Measurements from ENCODE around the gene ZDHHC17. TPM values are rescaled to one million over a fixed set of nuclear protein-coding genes. Genes with fewer than 3 reads are reported as not detected.

The ZDHHC17 gene
- total and polyA plus RNA-seq, 4 donors = 5.4 to 52.2 (median 35.1) TPM

DNA sequence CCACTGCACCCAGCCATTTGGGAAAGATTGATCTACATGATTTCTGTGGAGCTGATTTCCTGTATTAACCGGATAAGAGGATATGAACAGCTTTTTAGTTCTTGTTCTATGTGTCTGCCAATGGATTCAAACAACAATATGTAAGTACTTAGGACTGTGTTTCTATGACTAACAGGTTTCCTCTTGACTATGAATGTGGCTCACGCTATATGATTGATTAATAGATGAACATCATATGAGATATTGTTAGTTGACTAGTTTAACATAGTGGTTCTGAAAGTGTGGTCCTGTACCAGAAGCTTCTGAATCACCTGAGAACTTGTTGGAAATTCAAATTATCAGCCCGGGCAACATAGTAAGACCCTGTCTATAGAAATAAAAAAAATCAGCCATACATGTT, 127.7 kb downstream of the ZDHHC17 start:
- 93 to 98% methylated on average over 3 of the region's 3 CpGs for WGBS, 2 donors
- no peak for ATAC-seq (ENCODE audit: low FRiP score)
- H3K27me3 ChIP-seq (ENCODE audit: control insufficient read depth in 1 of 2, insufficient read depth in 2 of 2, low read length in 1 of 2) = no peaks in the 10 kb centered on the region
- intact Hi-C loops (cut with DNase I) = no loop called here
- DNase-seq = no peak
- no peaks in the 10 kb centered on the region for H3K36me3 ChIP-seq (ENCODE audit: control insufficient read depth in 1 of 2, insufficient read depth in 2 of 2, low read length in 1 of 2)
- no peak overlapping the region for H3K27ac ChIP-seq (ENCODE audit: low read depth in 1 of 2, low read length in 2 of 2)
- H3K9me3 ChIP-seq (ENCODE audit: control insufficient read depth, low read length) = no peaks in the 10 kb centered on the region
- no peak overlapping the region for H3K4me3 ChIP-seq (ENCODE audit: low read length in 2 of 2)
- no peaks in the 10 kb centered on the region for H3K4me1 ChIP-seq (ENCODE audit: control insufficient read depth in 1 of 2, insufficient read depth in 2 of 2, low read length in 2 of 2)

DNA sequence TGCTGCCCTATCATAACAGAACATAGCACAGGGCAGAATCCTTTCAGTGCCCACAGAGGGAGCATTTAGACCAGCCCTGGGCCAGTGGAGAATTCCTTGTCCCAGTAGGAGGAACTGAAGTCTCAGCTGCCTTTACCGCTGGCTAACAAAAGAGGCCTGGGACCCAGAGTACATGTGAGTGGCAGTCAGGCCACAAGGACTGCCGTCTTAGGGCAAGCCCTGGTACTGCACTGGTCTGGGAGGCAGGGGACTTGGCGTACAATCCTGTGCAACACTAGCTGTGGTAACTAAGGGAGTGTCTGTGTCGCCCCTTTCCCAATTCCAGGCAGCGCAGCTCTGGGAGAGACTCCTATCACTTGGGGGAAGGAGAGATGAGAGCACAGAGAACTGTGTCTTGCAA, 131.9 kb downstream of the ZDHHC17 start:
- Histone ChIP-seq H3K4me3 (ENCODE audit: low read length in 2 of 2) (no peak overlapping the region), H3K27ac (ENCODE audit: low read depth in 1 of 2, low read length in 2 of 2) (no peak overlapping the region), H3K36me3 (ENCODE audit: control insufficient read depth in 1 of 2, insufficient read depth in 2 of 2, low read length in 1 of 2) (no peaks in the 10 kb centered on the region), H3K27me3 (ENCODE audit: control insufficient read depth in 1 of 2, insufficient read depth in 2 of 2, low read length in 1 of 2) (no peaks in the 10 kb centered on the region), H3K9me3 (ENCODE audit: control insufficient read depth, low read length) (no peaks in the 10 kb centered on the region), H3K4me1 (ENCODE audit: control insufficient read depth in 1 of 2, insufficient read depth in 2 of 2, low read length in 2 of 2) (no peaks in the 10 kb centered on the region)
- WGBS, 2 donors = 96% methylated on average over 5 of the region's 5 CpGs
- ATAC-seq (ENCODE audit: low FRiP score) (peak; percentile 7), DNase-seq (no peak)
- intact Hi-C loops (cut with DNase I) = no loop called here

DNA sequence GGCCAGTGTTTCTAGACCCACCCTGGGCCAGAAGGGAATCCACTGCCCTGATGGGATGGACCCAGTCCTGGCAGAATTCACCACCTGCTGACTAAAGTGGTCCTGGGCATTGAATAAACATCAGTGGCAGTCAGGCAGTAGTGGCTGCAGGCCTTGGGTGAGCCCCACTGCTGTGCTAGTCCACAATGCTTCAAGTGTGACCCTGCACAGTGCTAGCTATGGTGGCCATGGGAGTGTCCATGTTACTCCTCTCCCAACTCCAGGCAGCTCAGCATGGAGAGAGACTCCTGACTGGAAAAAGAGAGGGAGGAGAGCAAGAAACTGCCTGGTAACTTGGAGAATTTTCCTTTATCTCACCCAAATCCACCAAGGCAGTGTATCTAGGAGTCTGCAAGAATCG, 132.4 kb downstream of the ZDHHC17 start:
- H3K4me3 ChIP-seq (ENCODE audit: low read length in 2 of 2) = no peak overlapping the region
- H3K36me3 ChIP-seq (ENCODE audit: control insufficient read depth in 1 of 2, insufficient read depth in 2 of 2, low read length in 1 of 2) = no peaks in the 10 kb centered on the region
- intact Hi-C loops (cut with DNase I) = no loop called here
- H3K9me3 ChIP-seq (ENCODE audit: control insufficient read depth, low read length) = no peaks in the 10 kb centered on the region
- no peaks in the 10 kb centered on the region for H3K27me3 ChIP-seq (ENCODE audit: control insufficient read depth in 1 of 2, insufficient read depth in 2 of 2, low read length in 1 of 2)
- H3K4me1 ChIP-seq (ENCODE audit: control insufficient read depth in 1 of 2, insufficient read depth in 2 of 2, low read length in 2 of 2) = no peaks in the 10 kb centered on the region
- 97% methylated on average over 1 of the region's 1 CpG for WGBS, 2 donors
- DNase-seq (no peak), ATAC-seq (ENCODE audit: low FRiP score) (no peak)
- H3K27ac ChIP-seq (ENCODE audit: low read depth in 1 of 2, low read length in 2 of 2) = no peak overlapping the region

DNA sequence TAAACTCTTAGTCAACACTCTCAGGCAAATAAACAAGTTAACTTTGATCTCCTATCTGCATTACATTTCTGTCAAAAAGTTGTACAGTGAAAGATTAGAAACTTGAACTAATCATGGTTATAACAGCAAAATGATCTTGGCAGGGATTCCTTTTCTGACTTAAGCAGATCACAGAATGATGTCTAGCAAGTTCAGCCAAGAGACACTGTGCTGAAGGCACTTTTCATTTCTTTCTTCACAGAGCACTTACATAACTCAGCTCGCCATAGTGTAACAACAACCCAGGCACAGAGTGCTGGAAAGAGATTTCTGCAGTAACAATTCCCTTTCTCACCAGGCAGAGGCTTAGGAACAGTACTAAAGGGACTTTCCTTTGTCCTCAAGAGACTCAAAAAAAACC, 134.5 kb downstream of the ZDHHC17 start:
- H3K27ac ChIP-seq (ENCODE audit: low read depth in 1 of 2, low read length in 2 of 2) = no peak overlapping the region

DNA sequence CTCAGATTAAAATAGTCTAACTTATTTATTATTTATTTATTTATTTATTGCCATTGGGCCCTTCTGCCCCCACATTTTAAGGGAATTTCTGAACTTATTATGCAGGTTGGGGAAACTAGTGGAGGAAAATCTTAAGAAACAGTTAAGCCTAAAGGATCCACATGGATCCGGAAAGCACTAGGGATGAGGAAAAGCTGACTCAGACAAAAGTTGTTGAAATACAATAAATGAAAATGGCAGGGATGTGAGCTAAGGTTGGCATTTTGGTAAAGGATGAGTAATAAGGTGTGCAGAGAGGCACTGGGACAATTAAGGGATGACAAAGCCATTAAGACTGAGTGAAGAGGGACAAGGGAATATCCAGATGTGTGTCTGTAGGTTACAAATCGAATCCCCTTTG, 135.6 kb downstream of the ZDHHC17 start:
- intact Hi-C loops (cut with DNase I) = no loop called here
- 97% methylated on average over 2 of the region's 2 CpGs for WGBS, 2 donors
- DNase-seq (no peak), ATAC-seq (ENCODE audit: low FRiP score) (no peak)
- Histone ChIP-seq H3K36me3 (ENCODE audit: control insufficient read depth in 1 of 2, insufficient read depth in 2 of 2, low read length in 1 of 2) (no peaks in the 10 kb centered on the region), H3K27ac (ENCODE audit: low read depth in 1 of 2, low read length in 2 of 2) (no peak overlapping the region), H3K27me3 (ENCODE audit: control insufficient read depth in 1 of 2, insufficient read depth in 2 of 2, low read length in 1 of 2) (no peaks in the 10 kb centered on the region), H3K4me1 (ENCODE audit: control insufficient read depth in 1 of 2, insufficient read depth in 2 of 2, low read length in 2 of 2) (no peaks in the 10 kb centered on the region), H3K9me3 (ENCODE audit: control insufficient read depth, low read length) (no peaks in the 10 kb centered on the region), H3K4me3 (ENCODE audit: low read length in 2 of 2) (no peak overlapping the region)

More for the DNA sequence above, 134.5 kb downstream of the ZDHHC17 start:
- Histone ChIP-seq H3K36me3 (ENCODE audit: control insufficient read depth in 1 of 2, insufficient read depth in 2 of 2, low read length in 1 of 2) (no peaks in the 10 kb centered on the region), H3K27me3 (ENCODE audit: control insufficient read depth in 1 of 2, insufficient read depth in 2 of 2, low read length in 1 of 2) (no peaks in the 10 kb centered on the region), H3K4me1 (ENCODE audit: control insufficient read depth in 1 of 2, insufficient read depth in 2 of 2, low read length in 2 of 2) (no peaks in the 10 kb centered on the region), H3K9me3 (ENCODE audit: control insufficient read depth, low read length) (no peaks in the 10 kb centered on the region), H3K4me3 (ENCODE audit: low read length in 2 of 2) (no peak overlapping the region)
- ATAC-seq (ENCODE audit: low FRiP score) (peak; percentile 74), DNase-seq (no peak)
- intact Hi-C loops (cut with DNase I) = no loop called here
- 15 to 16% methylated on average over 1 of the region's 1 CpG for WGBS, 2 donors

DNA sequence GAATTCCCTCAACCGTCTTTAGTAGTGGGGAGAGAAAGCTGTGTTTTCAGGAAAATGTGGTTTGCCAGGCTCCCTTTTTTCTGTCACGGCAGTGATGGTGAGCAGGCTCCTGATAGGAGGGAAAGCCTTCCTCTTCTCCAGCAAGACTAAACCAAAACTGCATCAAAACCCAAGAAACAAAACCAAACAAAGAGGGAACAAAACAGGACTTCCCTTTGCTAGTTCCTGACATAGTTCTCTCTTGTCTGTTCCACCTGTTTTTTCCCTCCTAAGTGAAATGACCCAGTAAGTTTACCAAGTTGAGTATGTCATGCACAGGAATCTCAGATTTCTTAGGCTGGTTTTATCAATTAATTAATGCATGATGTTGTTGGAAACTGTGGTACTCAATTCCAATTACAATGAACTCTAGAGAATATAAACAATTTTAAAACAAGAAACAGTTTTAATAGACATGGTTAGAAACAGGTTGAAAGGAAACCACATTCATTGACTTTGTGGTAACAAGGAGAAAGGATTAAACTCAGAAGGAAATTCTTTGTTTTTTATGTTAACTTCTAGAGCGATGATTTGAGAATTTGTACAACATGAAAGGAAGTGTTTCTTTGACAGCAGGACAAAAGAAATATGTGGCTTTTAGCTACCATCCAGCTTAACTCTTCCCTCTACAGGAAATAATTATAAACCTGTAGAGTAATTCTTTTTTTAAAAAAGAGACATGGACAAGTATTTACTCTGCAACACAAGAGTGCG, 137.9 kb downstream of the ZDHHC17 start:
- Histone ChIP-seq H3K27ac (ENCODE audit: low read depth in 1 of 2, low read length in 2 of 2) (no peak overlapping the region), H3K36me3 (ENCODE audit: control insufficient read depth in 1 of 2, insufficient read depth in 2 of 2, low read length in 1 of 2) (no peaks in the 10 kb centered on the region), H3K4me3 (ENCODE audit: low read length in 2 of 2) (no peak overlapping the region), H3K4me1 (ENCODE audit: control insufficient read depth in 1 of 2, insufficient read depth in 2 of 2, low read length in 2 of 2) (no peaks in the 10 kb centered on the region), H3K27me3 (ENCODE audit: control insufficient read depth in 1 of 2, insufficient read depth in 2 of 2, low read length in 1 of 2) (no peaks in the 10 kb centered on the region), H3K9me3 (ENCODE audit: control insufficient read depth, low read length) (no peaks in the 10 kb centered on the region)
- intact Hi-C loops (cut with DNase I) = no loop called here
- no peak for ATAC-seq (ENCODE audit: low FRiP score)
- DNase-seq = no peak
- 53 to 61% methylated on average over 4 of the region's 4 CpGs for WGBS, 2 donors

Other genes starting within 250 kb of the ZDHHC17 start
- gene OSBPL8, start 204.3 kb upstream of the ZDHHC17 start, total RNA-seq = 100 to 1,000 TPM in 1 of 2 donors, 10 to 100 TPM in 1; 77.8 to 100 TPM
- gene OSBPL8, start 204.3 kb upstream of the ZDHHC17 start, polyA plus RNA-seq = 10 to 100 TPM; 16.8 to 17.5 TPM
- 100 to 1,000 TPM in 1 of 2 donors, 10 to 100 TPM in 1; 67.4 to 163 TPM for gene CSRP2, start 114.9 kb downstream of the ZDHHC17 start, total RNA-seq
- gene CSRP2, start 114.9 kb downstream of the ZDHHC17 start, polyA plus RNA-seq = 100 to 1,000 TPM; 123 to 179 TPM